NCI-H1417 treated with DMSO at 0.1 percent for 48 hours (cell line): ENCODE data around the gene CCDC167.
"Not testable (repeated sequence)": the region's sequence is repeated elsewhere in the genome, so short reads cannot be mapped to it uniquely, and the experiment has no call there.

Source experiments
- DNase-seq: peaks from one replicate; lab custom pipeline; 2025; lab: John Stamatoyannopoulos, UW

The CCDC167 gene

GRCh38 chr6:37511201-37511600 lies 11.5 kb upstream of the CCDC167 start:
- no peak for DNase-seq

- DNase-seq: peak; percentile 30
These were observed 8.2 kb upstream of the CCDC167 start for GRCh38 chr6:37507690-37508421.

GRCh38 chr6:37507077-37507476 lies 7.4 kb upstream of the CCDC167 start:
- DNase-seq: no peak

- DNase-seq: no peak
These were observed 6.8 kb upstream of the CCDC167 start for GRCh38 chr6:37506479-37506878.

- no peak for DNase-seq
These were observed 4.3 kb upstream of the CCDC167 start for GRCh38 chr6:37504024-37504423.

GRCh38 chr6:37503309-37503965 lies 3.7 kb upstream of the CCDC167 start:
- DNase-seq: peak; percentile 47

- peak; percentile 88 for DNase-seq
These were observed 3.1 kb upstream of the CCDC167 start for GRCh38 chr6:37502703-37503291.

GRCh38 chr6:37501632-37502491 lies 2.2 kb upstream of the CCDC167 start:
- DNase-seq: no peak

- not testable (repeated sequence) for DNase-seq
These were observed 1.2 kb upstream of the CCDC167 start for GRCh38 chr6:37500904-37501303.

GRCh38 chr6:37500294-37500608 lies 558 bp upstream of the CCDC167 start:
- no peak for DNase-seq

- no peak for DNase-seq
These were observed 2.5 kb downstream of the CCDC167 start for GRCh38 chr6:37496951-37497885.

- DNase-seq: peak; percentile 75
These were observed 4.3 kb downstream of the CCDC167 start for GRCh38 chr6:37495244-37495934.

GRCh38 chr6:37493661-37493995 lies 6.1 kb downstream of the CCDC167 start:
- DNase-seq: no peak

GRCh38 chr6:37492991-37493660 lies 6.6 kb downstream of the CCDC167 start:
- DNase-seq: peak; percentile 66

GRCh38 chr6:37492236-37492972 lies 7.3 kb downstream of the CCDC167 start:
- DNase-seq: no peak

GRCh38 chr6:37491830-37492208 lies 7.9 kb downstream of the CCDC167 start:
- no peak for DNase-seq

GRCh38 chr6:37491171-37491829 lies 8.4 kb downstream of the CCDC167 start:
- DNase-seq: no peak

GRCh38 chr6:37490536-37491170 lies 9.0 kb downstream of the CCDC167 start:
- no peak for DNase-seq
